ENCODE data around the gene PLXNC1.

PLXNC1 gene

DNA sequence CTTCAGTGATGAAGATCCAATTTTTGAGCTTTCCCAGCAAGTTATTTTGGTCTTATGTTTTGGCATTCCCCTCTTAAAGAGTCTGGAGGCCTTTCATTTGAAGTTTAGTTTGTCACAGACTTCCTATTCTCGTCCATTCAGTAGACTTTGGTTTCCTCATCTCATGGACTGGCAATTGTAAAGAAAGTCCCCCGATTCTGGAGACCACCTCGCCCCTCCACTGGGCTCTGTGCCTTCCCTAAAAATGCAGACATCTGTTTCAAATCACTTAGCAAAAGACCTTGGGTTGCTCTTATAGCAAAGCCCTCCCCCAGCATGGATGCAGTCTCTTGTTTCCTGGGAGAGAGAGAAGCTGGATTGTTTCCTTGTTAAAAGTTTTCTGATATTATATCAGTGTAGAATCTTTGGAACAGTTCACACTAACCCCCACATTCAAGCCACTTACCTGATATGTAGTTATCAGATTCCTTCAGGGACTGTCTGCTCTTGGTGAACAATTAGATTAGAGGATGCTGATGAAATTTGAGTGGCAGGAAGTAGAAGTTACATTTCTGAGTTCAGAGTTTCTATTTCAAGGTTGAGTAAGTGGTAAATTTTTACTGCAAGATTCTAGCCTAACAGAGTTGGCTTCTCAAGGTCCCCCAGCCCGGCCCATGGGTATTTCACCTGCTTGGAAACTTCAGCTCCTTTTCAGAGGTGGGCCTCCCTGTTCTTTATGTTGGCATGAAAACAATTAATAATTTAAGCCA, 56.3 kb downstream of the PLXNC1 start:
- Histone ChIP-seq H3K4me3 (ENCODE audit: low read depth, low read length, poor library complexity, severe bottlenecking) (no peak overlapping the region), H3F3A (ENCODE audit: insufficient read depth, low read length) (no peaks in the 10 kb centered on the region), H3K79me2 (ENCODE audit: insufficient read depth, low read length) (no peaks in the 10 kb centered on the region), H3K27ac (ENCODE audit: low read depth, low read length, poor library complexity, severe bottlenecking) (peak overlapping the region; percentile 96), H2AFZ (ENCODE audit: low read length) (no peak overlapping the region), H3K9me3 (ENCODE audit: low read length) (no peaks in the 10 kb centered on the region), H3K36me3 (ENCODE audit: insufficient read depth, low read length) (no peaks in the 10 kb centered on the region), H3K27me3 (ENCODE audit: insufficient read depth, low read length) (no peaks in the 10 kb centered on the region), H3K4me1 (ENCODE audit: insufficient read depth, low read length, severe bottlenecking) (peaks cover 51% of the 10 kb centered on the region), H3K4me2 (ENCODE audit: low read length) (no peak overlapping the region), H3K9ac (ENCODE audit: low read length) (no peak overlapping the region), H3K9me2 (ENCODE audit: low read depth, low read length) (no peaks in the 10 kb centered on the region), H4K20me1 (ENCODE audit: insufficient read depth, low read length) (no peaks in the 10 kb centered on the region)
- no peak for TF ChIP-seq EZH2 (IDR thresholded peaks at IDR 0.05; ENCODE audit: borderline replicate concordance, low read length)
- TF ChIP-seq, protein P1, sequence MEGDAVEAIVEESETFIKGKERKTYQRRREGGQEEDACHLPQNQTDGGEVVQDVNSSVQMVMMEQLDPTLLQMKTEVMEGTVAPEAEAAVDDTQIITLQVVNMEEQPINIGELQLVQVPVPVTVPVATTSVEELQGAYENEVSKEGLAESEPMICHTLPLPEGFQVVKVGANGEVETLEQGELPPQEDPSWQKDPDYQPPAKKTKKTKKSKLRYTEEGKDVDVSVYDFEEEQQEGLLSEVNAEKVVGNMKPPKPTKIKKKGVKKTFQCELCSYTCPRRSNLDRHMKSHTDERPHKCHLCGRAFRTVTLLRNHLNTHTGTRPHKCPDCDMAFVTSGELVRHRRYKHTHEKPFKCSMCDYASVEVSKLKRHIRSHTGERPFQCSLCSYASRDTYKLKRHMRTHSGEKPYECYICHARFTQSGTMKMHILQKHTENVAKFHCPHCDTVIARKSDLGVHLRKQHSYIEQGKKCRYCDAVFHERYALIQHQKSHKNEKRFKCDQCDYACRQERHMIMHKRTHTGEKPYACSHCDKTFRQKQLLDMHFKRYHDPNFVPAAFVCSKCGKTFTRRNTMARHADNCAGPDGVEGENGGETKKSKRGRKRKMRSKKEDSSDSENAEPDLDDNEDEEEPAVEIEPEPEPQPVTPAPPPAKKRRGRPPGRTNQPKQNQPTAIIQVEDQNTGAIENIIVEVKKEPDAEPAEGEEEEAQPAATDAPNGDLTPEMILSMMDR (IDR thresholded peaks at IDR 0.05; ENCODE audit: low read length) = no peak

- Histone ChIP-seq H3F3A (ENCODE audit: insufficient read depth, low read length) (no peaks in the 10 kb centered on the region), H2AFZ (ENCODE audit: low read length) (0 out of 2 replicates have a peak overlapping the region, but pooled peaks have one; percentile 36), H3K9me3 (ENCODE audit: low read length) (no peaks in the 10 kb centered on the region), H3K9me2 (ENCODE audit: low read depth, low read length) (no peaks in the 10 kb centered on the region), H3K79me2 (ENCODE audit: insufficient read depth, low read length) (no peaks in the 10 kb centered on the region), H3K36me3 (ENCODE audit: insufficient read depth, low read length) (no peaks in the 10 kb centered on the region), H3K4me2 (ENCODE audit: low read length) (peak overlapping the region; percentile 39), H3K4me1 (ENCODE audit: insufficient read depth, low read length, severe bottlenecking) (peaks cover 51% of the 10 kb centered on the region), H3K27me3 (ENCODE audit: insufficient read depth, low read length) (no peaks in the 10 kb centered on the region), H4K20me1 (ENCODE audit: insufficient read depth, low read length) (no peaks in the 10 kb centered on the region), H3K9ac (ENCODE audit: low read length) (peak overlapping the region; percentile 25; the same call in 1 of the 2 replicates), H3K4me3 (ENCODE audit: low read depth, low read length, poor library complexity, severe bottlenecking) (no peak overlapping the region), H3K27ac (ENCODE audit: low read depth, low read length, poor library complexity, severe bottlenecking) (peak overlapping the region; percentile 96)
- TF ChIP-seq, protein P1 (IDR thresholded peaks at IDR 0.05; ENCODE audit: low read length) = no peak
- TF ChIP-seq EZH2 (IDR thresholded peaks at IDR 0.05; ENCODE audit: borderline replicate concordance, low read length) = no peak
Observed at GRCh38 chr12:94205822-94206221, 57.4 kb downstream of the PLXNC1 start.

GRCh38 chr12:94206886-94207285, 58.5 kb downstream of the PLXNC1 start:
- H3K9ac ChIP-seq (ENCODE audit: low read length) = peak overlapping the region; percentile 21
- H3K36me3 ChIP-seq (ENCODE audit: insufficient read depth, low read length) = no peaks in the 10 kb centered on the region
- peak overlapping the region; percentile 75 for H3K4me2 ChIP-seq (ENCODE audit: low read length)
- no peaks in the 10 kb centered on the region for H3K9me2 ChIP-seq (ENCODE audit: low read depth, low read length)
- H3K27me3 ChIP-seq (ENCODE audit: insufficient read depth, low read length) = no peaks in the 10 kb centered on the region
- H3F3A ChIP-seq (ENCODE audit: insufficient read depth, low read length) = no peaks in the 10 kb centered on the region
- H4K20me1 ChIP-seq (ENCODE audit: insufficient read depth, low read length) = no peaks in the 10 kb centered on the region
- TF ChIP-seq, protein P1 (IDR thresholded peaks at IDR 0.05; ENCODE audit: low read length) = no peak
- TF ChIP-seq EZH2 (IDR thresholded peaks at IDR 0.05; ENCODE audit: borderline replicate concordance, low read length) = no peak
- H3K27ac ChIP-seq (ENCODE audit: low read depth, low read length, poor library complexity, severe bottlenecking) = peak overlapping the region; percentile 96
- H2AFZ ChIP-seq (ENCODE audit: low read length) = peak overlapping the region; percentile 25; the same call in 1 of the 2 replicates
- no peaks in the 10 kb centered on the region for H3K79me2 ChIP-seq (ENCODE audit: insufficient read depth, low read length)
- H3K9me3 ChIP-seq (ENCODE audit: low read length) = no peaks in the 10 kb centered on the region
- no peak overlapping the region for H3K4me3 ChIP-seq (ENCODE audit: low read depth, low read length, poor library complexity, severe bottlenecking)
- H3K4me1 ChIP-seq (ENCODE audit: insufficient read depth, low read length, severe bottlenecking) = peaks cover 51% of the 10 kb centered on the region

Measured in OCI-LY1 (cell line).